ENCODE results near the gene KRTAP5-9.
"Not testable (repeated sequence)": the region's sequence is repeated elsewhere in the genome, so short reads cannot be mapped to it uniquely, and the experiment has no call there.

The KRTAP5-9 gene

DNA sequence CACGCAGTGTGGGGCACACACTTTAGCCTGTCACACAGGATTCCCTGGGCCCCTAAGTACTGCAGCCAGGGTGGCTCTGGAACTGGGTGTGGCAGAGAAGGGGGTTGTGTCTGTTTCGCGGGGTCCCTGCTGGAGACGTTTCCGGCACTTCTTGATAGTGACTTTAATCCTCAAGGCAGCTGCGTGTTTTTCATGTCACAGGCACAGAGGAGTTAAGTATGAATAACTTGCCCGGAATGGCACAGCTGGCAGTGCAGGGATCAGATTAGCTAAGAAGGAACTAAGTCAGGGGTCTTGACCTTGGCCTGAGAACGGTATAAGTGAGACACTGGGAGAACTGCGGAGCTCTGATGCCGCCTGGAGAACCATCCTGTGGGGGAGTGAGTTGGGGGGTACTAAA is 28.7 kb upstream of the KRTAP5-9 start:
- TF ChIP-seq, protein P1, sequence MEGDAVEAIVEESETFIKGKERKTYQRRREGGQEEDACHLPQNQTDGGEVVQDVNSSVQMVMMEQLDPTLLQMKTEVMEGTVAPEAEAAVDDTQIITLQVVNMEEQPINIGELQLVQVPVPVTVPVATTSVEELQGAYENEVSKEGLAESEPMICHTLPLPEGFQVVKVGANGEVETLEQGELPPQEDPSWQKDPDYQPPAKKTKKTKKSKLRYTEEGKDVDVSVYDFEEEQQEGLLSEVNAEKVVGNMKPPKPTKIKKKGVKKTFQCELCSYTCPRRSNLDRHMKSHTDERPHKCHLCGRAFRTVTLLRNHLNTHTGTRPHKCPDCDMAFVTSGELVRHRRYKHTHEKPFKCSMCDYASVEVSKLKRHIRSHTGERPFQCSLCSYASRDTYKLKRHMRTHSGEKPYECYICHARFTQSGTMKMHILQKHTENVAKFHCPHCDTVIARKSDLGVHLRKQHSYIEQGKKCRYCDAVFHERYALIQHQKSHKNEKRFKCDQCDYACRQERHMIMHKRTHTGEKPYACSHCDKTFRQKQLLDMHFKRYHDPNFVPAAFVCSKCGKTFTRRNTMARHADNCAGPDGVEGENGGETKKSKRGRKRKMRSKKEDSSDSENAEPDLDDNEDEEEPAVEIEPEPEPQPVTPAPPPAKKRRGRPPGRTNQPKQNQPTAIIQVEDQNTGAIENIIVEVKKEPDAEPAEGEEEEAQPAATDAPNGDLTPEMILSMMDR (IDR thresholded peaks at IDR 0.05; ENCODE audit: low read depth, low read length): no peak
- H3K4me3 ChIP-seq (replicated peaks in 1 of 2; ENCODE audit: low read depth in 2 of 2, low read length in 2 of 2): no peak overlapping the region
- no peak for DNase-seq (ENCODE audit: low read depth in 2 of 2)

DNA sequence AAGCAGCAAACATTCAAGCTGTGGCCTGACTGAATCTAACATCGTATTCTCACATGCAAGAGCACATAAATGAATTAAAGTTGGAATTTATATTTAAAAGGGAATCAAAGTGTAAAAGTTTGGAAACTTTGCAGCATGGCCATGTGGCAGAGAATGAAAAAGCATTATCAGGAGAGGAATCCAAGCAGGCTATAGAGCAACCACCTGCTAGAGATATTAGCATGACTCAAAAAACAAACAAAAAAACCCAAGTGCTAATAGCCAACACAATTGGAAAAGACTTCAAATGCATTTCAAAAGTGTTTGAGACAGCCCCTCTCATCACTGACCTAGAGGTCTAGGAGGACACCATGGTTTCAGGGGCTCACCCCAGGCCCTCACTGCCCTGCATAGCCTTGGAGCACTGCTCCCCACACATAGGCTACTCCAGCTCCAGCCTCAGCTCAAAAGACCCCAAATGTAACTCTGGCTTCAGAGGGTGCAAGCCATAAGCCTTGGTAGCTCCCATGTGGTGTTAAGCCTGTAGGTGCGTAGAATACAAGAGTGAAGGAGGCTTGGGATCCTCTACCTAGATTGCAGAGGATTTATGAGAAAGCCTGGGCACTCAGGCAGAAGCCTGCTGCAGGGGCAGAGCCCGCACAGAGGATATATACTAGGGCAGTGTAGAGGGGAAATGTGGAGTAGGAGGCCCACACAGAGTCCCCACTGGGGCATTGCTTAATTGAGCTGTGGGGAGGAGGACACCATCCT is 22.9 kb upstream of the KRTAP5-9 start:
- H3K4me3 ChIP-seq (replicated peaks in 1 of 2; ENCODE audit: low read depth in 2 of 2, low read length in 2 of 2): no peak overlapping the region
- TF ChIP-seq, protein P1 (IDR thresholded peaks at IDR 0.05; ENCODE audit: low read depth, low read length): no peak
- no peak for DNase-seq (ENCODE audit: low read depth in 2 of 2)

DNA sequence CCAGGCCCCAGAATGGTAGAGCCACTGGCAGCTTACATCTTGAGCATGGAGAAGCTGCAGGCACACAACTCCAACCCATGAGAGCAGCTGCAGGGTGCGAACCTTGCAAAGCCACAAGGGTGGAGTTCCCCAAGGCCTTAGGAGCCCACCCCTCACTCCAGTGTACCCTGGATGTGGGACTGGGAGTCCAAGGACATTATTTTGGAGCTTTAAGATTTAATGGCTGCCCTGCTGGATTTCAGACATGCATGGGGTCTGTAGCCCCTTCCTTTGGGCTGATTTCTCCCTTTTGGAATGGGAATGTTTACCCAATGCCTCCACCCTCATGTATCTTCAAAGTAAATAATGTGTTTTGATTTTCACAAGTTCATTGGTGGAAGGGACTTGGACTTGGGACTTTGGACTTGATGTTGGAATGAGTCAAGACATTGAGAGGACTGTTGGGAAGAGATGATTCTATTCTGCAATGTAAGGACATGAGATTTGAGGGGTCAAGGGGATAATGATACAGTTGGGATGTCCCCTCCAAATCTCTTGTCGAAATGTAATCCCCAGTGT is 22.2 kb upstream of the KRTAP5-9 start:
- H3K4me3 ChIP-seq (replicated peaks in 1 of 2; ENCODE audit: low read depth in 2 of 2, low read length in 2 of 2): no peak overlapping the region
- DNase-seq (ENCODE audit: low read depth in 2 of 2): no peak
- TF ChIP-seq, protein P1 (IDR thresholded peaks at IDR 0.05; ENCODE audit: low read depth, low read length): no peak

DNA sequence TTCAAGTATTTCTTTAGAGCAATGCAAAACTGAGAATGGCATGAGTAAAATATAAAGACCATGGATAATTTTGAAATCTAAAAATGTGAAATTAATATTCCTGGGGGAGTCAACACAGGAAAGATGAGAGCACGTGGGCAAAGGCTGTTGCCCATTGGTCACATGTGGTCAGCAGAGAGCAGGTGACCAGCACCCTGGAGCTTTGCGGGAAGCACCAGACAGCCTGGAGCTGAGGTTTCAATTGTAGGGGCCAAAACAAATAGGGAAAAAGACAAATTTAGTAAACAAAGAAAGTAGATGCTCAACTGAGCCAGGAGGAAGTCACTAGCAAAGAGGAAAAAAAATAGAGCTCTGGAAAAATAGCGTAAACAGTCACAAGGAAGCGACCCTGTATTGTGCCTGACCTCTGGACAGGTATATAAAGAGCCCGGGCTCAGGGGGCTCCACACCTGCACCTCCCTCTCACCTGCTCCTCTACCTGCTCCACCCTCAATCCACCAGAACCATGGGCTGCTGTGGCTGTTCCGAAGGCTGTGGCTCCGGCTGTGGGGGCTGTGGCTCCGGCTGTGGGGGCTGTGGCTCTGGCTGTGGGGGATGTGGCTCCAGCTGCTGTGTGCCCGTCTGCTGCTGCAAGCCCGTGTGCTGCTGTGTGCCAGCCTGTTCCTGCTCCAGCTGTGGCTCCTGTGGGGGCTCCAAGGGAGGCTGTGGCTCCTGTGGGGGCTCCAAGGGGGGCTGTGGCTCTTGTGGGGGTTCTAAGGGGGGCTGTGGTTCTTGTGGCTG is 21.2 kb upstream of the KRTAP5-9 start, which contains the start of gene KRTAP5-7:
Gene KRTAP5-7, plus strand, starts transcription at position 472 of the 780 bp plus-strand sequence. Its CDS starts 34 bp downstream, at position 506.
- DNase-seq (ENCODE audit: low read depth in 2 of 2); H3K4me3 ChIP-seq (replicated peaks in 1 of 2; ENCODE audit: low read depth in 2 of 2, low read length in 2 of 2): not testable (repeated sequence)

DNA sequence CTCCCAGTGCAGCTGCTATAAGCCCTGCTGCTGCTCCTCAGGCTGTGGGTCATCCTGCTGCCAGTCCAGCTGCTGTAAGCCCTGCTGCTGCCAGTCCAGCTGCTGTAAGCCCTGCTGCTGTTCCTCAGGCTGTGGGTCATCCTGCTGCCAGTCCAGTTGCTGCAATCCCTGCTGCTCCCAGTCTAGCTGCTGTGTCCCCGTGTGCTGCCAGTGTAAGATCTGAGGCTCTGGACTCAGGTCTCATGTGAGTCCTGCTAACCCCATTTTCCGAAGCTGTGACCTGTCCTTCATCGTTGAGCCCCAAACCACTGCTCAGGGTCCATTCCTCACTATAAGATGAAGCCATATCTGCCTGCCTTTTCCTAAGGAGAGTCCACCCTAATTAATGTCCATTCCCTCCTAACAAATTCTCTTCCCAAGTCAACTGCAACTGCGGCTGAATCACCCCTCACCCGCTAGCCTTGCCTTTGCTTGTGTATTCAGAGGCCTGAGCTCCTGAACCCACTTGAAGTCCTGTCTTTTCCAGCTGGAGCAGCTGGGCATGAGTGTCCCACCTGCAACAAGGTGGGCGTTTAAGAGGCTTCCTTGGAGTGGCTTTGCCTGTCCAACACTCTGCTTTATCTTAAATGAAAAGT is 20.5 kb upstream of the KRTAP5-9 start:
- TF ChIP-seq, protein P1 (IDR thresholded peaks at IDR 0.05; ENCODE audit: low read depth, low read length): no peak
- no peak for DNase-seq (ENCODE audit: low read depth in 2 of 2)
- H3K4me3 ChIP-seq (replicated peaks in 1 of 2; ENCODE audit: low read depth in 2 of 2, low read length in 2 of 2): no peak overlapping the region

DNA sequence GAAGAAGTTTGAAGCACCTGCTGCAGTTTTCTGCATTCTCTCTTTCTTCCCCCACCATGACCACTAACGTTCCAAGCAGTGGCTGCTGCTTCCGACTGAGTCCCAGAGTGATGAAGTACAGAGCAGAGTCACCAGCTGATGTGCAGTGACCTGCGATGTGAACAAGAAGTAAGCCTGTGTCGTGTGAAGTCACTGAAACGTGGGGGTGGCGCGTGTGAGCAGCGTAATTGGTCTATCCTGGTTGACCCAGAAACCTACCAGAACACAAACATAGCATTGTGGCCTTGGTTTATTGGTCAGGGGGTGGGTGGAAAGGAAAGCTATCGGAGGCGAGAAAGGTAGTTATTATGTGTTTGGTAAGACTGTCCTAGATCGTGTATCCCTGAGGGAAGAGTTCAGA is 17.6 kb upstream of the KRTAP5-9 start:
- DNase-seq (ENCODE audit: low read depth in 2 of 2): no peak
- H3K4me3 ChIP-seq (replicated peaks in 1 of 2; ENCODE audit: low read depth in 2 of 2, low read length in 2 of 2): no peak overlapping the region
- TF ChIP-seq, protein P1 (IDR thresholded peaks at IDR 0.05; ENCODE audit: low read depth, low read length): no peak
